GM08714 (cell line): ENCODE data around the gene SNN.

Experiments
- H3K4me3 ChIP-seq: fragments of 200-500 bp; sonication (Bioruptor generic); 2 replicates; pipeline ENCODE4 v1.5.1; 2014; ENCODE audit warnings: mild to moderate bottlenecking, low read length, inconsistent platforms
- ZNF274 ChIP-seq: IDR thresholded peaks from 2 replicates; pipeline ENCODE4 v1.6.1; 2012; ENCODE audit warnings: mild to moderate bottlenecking, low read depth, low read length

Gene SNN

DNA sequence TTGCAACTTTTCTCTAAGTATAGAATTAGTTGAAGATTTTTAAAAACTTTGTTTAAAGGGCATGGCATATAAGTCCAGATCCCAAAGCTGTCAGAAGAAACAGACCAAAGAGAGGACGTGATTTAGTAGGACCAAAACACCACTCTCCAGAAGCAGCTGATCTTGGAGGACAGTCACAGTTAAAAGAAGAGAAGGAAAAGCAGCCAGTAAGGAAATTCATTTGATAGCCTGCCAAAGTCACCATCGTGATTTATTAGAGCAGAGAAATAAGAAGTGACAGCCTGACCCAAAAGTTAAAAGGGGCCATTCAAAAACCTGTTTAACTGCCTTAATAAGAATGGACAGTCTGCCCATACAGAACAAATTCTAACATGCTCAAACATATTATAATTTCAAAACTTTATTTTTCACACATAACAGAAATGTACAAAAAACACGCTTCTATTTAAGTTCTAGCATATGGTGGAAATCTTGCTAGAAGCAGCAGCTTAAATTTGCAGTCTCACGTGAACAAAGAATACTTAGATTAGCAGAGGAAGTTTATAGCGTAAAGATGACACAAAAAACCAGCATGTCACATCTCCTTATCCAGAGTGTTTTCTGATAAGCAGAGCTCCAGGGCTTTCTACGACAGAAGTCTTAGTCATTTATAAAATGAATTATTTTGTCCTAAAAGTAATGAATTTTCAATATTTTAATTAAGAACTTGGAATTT is 37.2 kb downstream of the SNN start:
- TF ChIP-seq ZNF274 = no peak
- no peak overlapping the region for H3K4me3 ChIP-seq

DNA sequence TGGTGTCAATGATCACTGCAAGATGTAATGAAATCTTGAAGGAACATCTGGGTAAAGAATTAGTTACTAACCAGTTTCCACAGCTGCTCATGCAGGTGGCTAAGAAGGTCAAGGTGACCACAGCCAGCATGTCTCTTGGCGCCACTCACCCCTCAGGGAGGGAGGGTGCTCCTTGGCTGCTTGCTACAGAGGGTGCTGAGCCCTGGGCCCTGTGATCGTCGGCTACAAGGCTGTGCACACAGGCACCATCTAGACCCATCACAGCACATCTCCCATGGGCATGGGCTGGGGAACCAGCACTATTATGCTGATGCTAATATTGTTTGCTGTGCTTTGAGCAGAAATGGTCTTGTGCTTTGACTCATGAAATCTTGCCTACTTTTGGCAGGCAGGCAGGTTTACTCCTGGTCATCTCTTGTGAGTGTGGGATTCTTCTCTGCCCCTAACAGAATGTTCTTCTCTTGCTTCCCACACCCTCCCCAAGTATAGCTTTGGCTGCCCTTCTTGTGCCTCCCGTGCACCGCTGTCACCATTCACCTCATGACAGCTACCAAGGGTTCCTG is 38.0 kb downstream of the SNN start:
- no peak overlapping the region; the same call in 1 of the 2 replicates for H3K4me3 ChIP-seq
- no peak for TF ChIP-seq ZNF274

DNA sequence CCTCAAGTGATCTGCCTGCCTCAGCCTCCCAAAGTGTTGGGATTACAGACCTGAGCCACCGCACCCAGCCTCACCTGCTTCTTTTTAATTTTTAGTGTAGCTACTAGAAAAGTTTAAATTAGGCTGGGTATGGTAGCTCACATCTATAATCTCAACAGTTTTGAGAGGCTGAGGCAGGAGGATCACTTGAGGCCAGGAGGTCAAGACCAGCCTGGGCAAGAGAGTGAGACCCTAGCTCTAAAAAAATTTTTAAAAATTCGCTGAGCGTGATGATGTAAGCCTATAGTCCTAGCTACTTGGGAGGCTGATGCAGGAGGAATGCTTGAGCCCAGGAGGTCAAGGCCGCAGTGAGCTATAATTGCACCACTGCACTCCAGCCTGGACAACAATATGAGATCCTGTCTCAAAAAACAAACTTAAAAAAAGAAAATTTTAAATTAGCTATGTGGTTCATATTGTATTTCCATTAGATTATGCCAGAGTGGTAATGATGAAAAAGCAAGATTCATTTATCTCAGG is 39.5 kb downstream of the SNN start:
- no peak for TF ChIP-seq ZNF274
- no peak overlapping the region for H3K4me3 ChIP-seq

DNA sequence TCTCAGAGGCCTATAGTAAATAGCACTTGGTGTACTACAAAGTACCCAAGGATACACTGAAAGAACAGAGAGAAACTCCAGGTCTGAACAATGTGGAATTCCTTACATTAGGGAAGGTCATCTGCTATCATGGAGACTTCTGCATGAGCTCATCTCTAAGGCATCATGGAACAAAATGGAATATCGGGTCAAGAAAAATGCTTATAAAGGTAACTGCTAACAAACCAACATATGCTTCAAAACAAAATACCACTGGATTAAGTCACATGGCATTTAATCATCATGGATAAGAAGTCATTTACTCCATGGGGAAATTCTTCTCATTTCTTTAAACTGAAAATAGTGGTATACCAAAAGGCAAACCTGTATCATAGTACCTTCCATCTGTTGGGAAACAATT is 40.2 kb downstream of the SNN start:
- no peak for TF ChIP-seq ZNF274
- H3K4me3 ChIP-seq = no peak overlapping the region

DNA sequence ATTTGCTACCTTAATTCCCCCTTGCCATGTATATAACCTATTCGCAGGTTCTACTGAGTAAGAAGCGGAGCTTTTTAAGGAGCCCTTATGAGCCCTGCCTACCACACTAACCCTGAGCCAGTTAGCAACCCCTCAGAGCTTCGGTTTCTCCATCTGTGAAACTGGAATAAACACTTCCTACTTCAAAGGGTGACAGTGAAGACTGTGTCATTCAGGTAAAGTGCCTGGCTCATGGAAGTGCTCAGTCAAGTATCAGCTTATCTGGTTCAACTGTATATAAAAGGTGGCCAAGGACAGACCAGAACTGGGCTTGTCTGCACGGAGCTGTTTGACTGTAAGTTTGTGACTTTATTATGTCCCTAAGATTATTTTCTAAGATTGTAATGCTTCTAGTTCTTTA is 43.4 kb downstream of the SNN start:
- TF ChIP-seq ZNF274 = no peak
- H3K4me3 ChIP-seq = no peak overlapping the region

DNA sequence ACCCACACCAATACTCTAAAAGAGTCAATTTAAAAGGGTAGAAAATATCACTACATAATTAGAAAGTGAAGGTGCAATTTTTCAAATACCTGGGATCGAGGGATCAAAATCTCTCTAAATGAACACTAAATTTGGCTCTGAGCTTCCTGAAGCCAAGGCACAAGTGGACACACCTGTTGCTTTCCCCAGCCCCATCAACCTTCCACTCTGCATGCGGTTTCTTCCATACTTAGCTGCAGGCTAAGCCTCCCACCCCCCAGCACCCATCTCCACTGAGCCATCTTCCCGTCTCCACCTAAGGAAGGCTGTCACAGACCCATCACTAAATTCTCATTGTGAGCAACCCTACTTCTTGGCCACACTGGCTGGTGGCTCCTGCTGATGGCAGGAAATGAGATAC is 43.9 kb downstream of the SNN start:
- H3K4me3 ChIP-seq = no peak overlapping the region
- TF ChIP-seq ZNF274 = no peak

DNA sequence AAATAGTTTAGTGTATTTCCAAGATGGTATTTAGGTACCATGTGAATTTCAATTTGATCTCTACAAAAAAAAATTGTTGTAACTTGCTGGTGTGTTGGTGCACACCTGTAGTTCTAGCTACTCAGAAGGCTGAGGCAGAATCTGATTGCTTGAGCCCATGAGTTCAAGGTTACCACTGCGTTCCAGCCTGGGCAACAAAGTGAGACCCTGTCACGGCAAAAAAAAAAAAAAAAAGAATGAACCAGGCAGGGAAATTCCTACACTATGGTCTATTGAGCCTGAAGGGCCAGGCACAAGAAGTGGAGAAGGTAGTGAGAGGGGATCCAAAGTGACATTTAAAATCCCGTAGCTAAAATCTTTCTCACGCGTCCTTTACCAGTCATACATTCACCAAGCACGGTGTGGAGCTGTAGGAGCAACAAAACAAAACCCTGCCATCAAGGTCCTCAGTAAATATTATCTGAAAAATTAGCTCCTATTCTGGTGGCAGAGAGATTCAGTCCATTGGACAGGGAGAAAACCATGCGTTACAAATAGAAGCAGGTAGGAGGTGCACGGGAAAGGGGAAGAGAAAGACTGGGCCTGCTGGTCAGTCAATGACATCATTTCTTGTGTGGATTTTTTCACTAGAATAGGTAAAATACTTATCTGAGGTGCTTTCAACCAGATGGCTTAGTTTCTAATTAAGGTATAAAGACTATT is 47.1 kb downstream of the SNN start:
- TF ChIP-seq ZNF274 = no peak
- no peak overlapping the region for H3K4me3 ChIP-seq

DNA sequence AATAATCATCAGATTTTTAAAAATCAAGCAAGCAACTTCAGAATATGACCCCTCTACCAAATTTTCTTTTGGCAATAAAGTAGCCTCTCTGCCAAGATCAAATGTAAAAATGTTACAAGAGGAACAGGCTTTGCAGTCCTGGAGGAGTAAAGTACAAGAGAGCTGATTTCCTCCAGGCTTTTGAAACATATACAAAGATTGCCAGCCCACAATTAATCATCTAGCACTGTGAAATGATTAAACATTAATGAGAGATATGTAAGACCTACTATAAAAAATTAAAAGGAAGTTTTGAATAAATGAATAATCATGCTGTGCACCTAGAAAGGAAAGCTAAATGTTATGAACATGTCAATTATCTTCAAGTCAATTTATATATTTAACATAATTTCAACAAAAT is 48.1 kb downstream of the SNN start:
- no peak overlapping the region for H3K4me3 ChIP-seq
- no peak for TF ChIP-seq ZNF274

DNA sequence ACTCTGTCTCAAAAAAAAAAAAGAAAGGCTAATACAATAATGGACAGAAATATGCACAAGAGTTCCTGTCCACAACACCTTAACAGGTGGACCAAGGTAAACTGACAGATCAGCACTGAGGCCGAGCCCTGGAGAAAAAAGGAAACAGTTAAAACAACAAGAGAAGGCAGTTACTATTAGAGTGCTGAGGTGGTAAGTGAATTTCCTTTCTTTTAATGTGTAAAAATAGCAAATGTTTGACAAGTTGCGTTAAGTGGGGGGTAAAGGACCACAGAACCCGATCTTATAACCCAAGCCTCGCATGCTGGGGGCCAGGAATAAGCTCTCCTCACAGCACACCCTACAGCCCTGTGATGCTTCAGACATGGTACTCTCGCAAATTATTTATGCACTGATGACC is 49.6 kb downstream of the SNN start:
- H3K4me3 ChIP-seq = no peak overlapping the region
- no peak for TF ChIP-seq ZNF274

DNA sequence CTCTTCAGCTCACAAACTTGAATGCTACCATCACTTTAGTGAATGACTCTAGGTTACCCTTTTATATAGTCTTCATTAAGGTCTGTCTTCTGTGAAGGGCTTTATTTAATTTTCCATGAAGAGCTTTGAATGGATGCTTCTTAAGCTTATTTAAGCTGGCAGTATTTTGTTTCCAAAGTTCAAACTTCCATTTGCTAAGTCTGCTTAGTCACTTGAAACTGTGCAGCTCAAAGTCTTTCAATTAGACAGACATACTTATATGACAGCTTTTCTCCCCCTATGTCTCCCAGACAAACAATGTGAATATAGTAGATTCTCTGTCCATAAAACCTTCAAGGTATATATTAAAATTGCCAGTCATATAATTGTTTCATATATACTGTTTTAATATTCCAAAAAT is 50.9 kb downstream of the SNN start:
- H3K4me3 ChIP-seq = no peak overlapping the region
- TF ChIP-seq ZNF274 = no peak

DNA sequence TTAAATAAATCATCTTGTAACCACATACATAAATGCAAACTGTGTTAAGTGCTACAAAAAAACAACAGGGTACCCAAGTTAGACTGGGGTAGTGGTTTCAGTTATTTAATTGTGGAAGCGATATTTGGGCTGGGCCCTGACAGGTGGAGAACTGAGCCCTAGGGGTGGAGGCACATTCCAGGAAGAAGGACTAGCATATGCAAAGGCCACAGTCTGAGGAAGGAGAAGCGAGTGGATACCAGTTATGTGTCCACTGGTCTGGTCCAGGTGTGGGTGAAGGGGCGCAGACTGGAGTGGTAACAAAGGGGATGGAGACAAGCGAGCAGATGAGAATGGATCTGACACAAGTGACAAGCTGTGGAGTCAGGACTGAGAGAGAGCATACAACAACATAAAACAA is 51.5 kb downstream of the SNN start:
- no peak for TF ChIP-seq ZNF274
- H3K4me3 ChIP-seq = no peak overlapping the region

DNA sequence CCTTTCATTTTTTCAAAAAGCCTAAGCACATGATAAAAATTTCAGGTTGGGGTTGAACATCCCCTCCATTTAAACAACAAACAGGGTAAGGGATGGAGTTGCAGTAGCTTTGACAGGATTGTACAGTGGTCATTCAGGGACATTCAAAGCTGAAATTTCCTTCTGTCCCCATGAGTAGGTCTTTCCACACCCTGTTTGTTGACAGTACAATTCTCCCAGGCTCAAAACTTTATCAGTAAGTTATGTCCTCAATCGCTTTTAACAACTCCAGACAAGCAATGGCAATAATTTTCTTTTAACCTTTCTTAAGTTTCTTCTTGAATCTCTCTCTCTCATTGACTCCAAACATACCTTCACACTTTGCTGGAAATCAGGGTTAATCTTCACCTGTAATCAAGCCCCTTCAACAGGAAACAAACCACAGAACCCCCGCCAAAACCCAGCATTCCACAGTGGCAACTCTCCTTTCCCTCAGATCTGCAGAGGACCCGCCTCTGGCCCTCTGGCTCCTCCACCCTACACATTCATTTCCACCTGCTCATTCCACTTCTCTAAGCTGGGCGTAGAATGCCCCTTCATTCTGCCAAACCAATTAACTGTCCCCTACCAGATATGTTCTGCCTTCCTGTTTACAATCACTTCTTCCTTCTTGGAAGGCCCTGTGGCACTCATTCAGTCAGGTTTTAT is 53.7 kb downstream of the SNN start:
- no peak overlapping the region for H3K4me3 ChIP-seq
- TF ChIP-seq ZNF274 = no peak

DNA sequence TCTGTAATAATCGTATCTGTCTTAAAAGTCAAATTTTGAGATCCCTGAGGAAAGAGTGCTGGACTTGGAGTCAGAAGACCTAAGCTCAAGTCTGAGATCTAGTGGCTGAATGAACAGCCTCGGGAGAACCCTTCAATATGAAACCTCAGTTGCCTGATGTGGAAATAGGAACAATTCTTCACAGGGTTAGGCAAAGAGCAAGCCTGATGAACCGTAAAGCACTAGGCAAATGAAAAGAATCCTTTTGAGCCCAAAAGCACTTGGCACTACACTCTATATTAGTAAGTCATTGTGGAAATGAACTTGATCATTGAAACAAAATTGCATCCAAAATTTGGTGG is 54.2 kb downstream of the SNN start:
- TF ChIP-seq ZNF274 = no peak
- no peak overlapping the region for H3K4me3 ChIP-seq

DNA sequence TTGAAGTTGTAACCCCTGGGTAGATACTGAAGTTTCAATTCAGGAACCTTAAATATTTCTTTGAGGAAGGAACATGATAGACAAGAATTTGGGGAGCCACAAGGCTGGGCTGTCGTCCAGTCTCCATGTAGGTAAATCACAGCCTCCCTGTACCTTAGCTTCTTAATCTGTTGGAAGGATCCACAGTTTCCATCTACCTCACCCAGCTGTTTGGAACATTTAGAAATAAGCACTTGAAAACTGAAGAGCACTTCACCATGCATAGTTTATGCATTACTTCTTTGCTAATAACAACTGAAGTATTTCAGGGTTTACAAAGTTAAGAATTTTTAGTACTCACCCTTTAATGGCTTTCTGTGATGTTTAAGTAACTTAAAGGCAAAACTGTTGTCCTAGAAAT is 57.2 kb downstream of the SNN start:
- TF ChIP-seq ZNF274 = no peak

DNA sequence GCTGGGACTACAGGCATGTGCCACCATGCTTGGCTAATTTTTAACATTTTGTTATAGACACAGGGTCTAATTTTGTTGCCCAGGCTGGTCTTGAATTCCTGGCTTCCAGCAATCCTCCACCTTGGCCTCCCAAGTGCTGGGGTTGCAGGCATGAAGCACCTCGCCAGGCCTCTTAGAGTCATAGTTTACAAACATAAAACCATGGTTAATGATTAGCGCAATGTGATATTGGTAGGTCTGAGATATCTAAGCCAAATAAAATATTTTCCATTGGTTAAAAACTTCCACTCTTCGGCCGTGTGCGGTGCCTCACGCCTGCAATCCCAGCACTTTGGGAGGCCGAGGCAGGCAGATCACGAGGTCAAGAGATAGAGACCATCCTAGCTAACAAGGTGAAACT is 57.8 kb downstream of the SNN start:
- no peak overlapping the region for H3K4me3 ChIP-seq

More for the DNA sequence above, 57.2 kb downstream of the SNN start:
- H3K4me3 ChIP-seq = no peak overlapping the region

More for the DNA sequence above, 57.8 kb downstream of the SNN start:
- no peak for TF ChIP-seq ZNF274
